ENCODE results near the gene CTCF.

The CTCF gene

DNA sequence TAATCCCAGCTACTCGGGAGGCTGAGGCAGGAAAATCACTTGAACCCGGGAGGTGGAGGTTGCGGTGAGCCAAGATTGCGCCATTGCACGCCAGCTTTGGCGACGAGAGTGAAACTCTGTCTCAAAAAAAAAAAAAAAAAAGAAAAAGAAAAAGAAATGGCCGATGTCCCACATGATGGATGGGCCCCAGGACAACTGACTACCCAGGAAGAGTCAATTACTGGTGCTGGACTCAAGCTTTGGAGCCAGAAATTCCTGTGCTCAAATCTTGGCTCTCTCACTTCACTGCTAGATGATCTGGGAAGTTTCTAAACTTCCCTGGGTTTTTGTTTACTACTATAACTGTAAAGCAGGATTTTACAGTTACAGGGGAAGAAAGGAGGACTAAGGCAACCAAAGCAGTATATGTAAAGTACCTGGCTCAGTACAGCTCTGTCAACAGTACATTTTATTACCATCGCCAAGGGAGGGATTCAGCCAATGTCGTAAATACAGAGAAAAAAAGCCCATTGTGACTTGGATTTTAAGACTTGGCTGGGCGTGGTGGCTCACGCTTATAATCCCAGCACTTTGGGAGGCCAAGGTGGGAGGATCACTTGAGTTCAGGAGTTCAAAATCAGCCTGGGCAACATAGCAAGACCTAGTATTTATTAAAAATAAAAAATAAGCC lies 116.2 kb downstream of the CTCF start:
- DNase-seq (ENCODE audit: low read depth in 2 of 2, low spot score in 1 of 2): no peak

DNA sequence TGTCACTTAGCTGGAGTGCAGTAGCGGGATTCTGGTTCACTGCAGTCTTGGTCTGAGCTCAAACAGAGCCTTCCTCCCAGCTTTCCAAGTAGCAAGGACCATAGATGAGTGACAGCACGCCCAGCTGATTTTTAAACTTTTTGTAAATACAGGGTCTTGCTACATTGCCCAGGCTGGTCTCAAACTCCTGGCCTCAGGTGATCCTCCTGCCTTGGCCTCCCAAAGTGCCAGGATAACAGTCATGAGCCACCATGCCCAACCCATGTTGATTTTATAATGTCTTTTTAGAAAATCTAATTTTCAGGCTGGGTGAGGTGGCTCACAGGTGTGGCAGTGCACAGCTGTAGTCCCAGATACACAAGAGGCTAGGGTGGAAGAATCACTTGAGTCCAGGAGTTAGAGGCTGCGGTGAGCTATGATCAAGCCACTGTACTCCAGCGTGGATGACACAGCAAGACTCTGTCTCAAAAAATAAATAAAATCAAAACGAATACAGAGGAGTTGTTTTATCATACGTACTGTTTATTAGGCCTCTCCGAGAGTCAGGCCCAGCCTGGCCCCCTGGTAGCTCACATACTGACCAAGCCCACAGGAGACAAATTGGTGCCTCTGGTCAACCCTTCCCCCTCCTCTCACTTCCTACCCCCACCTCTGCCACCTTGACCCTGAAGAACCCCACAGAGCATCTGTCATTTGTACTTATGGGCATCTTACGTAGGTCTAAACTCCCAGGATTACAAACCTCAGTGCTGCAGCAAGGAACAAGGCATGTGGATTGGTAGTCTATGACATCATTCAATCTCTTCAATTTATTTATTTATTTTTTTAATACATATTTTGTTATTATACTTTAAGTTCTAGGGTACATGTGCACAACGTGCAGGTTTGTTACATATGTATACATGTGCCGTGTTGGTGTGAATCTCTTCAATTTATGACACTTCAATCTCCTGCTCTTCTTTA lies 117.9 kb downstream of the CTCF start:
- no peak for DNase-seq (ENCODE audit: low read depth in 2 of 2, low spot score in 1 of 2)

DNA sequence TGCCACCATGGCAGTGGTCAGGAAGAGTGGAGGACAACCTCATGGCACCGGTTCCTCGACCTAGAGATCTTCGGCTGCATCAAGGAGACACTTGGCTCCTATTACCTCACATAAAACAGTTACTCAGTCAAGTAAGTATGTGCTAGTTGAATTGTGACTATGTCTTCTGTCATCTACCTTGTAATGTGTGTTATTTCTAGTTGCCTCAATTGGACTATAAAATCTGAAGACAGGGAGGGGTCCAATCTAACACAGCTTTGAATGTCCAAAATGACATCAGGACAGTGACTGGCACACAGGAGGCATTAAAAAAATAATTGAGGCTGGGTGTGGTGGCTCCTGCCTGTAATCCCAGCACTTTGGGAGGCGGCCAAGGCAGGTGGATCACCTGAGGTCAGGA lies 121.4 kb downstream of the CTCF start:
- DNase-seq (ENCODE audit: low read depth in 2 of 2, low spot score in 1 of 2): no peak

DNA sequence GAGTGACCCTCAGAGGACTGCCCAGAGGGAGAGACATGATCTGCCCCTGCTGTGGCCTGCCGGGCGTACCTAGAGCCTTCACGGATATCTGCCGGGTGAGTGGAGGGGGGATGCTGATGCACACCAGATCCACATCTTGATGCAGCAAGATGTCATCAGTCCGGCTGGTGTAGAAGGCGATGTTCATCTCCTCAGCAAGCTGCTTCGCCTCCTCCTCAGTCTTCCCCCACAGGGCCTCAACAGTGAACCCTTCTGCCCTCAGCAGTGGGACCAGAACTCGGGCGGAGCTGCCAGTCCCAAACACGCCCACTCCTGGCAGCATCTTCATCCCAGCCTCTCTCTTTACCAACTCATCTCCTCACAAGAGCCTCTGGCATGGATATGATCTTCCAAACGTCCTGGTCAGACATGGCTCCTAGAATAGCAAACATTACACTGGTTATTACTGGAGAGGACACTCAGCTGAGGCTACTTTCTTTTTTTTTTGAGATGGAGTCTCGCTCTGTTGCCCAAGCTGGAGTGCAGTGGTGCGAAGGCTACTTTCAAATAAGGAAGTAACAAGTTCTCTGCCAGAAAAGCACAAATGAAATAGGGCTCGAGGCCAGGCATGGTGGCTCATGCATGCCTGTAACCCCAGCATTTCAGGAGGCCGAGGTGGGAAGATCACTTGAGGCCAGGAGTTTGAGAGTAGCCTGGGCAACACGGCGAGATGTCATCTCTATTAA lies 123.2 kb downstream of the CTCF start:
- DNase-seq (ENCODE audit: low read depth in 2 of 2, low spot score in 1 of 2): no peak

All from stimulated activated CD8-positive, alpha-beta memory T cell treated with anti-CD3 and anti-CD28 coated beads, Interleukin-4, amount 100 ng/mL, for 4 hours (primary cell).